ENCODE data around the gene USP9X. TPM values are rescaled to one million over a fixed set of nuclear protein-coding genes. Genes with fewer than 3 reads are reported as not detected.
A peak's percentile ranks its signal among the peaks of the same experiment; 100 is the strongest.
"Not testable (repeated sequence)": the region's sequence is repeated elsewhere in the genome, so short reads cannot be mapped to it uniquely, and the experiment has no call there.

USP9X gene
- total RNA-seq, 2 experiments from 2014 or later = 38.0 to 46.0 TPM

GRCh38 chrX:41259516-41259915 lies 174.3 kb downstream of the USP9X start:
- Mint-ChIP-seq H3K4me3 (no peak overlapping the region), H3K27ac (no peak overlapping the region), H3K9me3 (ENCODE audit: insufficient read depth) (no peaks in the 10 kb centered on the region), H3K27me3 (ENCODE audit: low read depth) (no peaks in the 10 kb centered on the region), H3K4me1 (ENCODE audit: low read depth) (peaks cover 5% of the 10 kb centered on the region), H3K36me3 (ENCODE audit: low read depth) (no peaks in the 10 kb centered on the region)
- ATAC-seq (no peak), DNase-seq (no peak)
- POLR2A ChIA-PET = no interaction called here
- CTCF ChIA-PET = interaction anchor here (3.1 kb wide), 1 partner anchor 80 kb away, joined by 24 read pairs; no protein-coding TSS in a partner anchor

- ATAC-seq = peak; percentile 98
- peak; percentile 73 for DNase-seq
- Mint-ChIP-seq H3K4me1 (ENCODE audit: low read depth) (peaks cover 12% of the 10 kb centered on the region), H3K27me3 (ENCODE audit: low read depth) (no peaks in the 10 kb centered on the region), H3K4me3 (peak overlapping the region; percentile 64), H3K36me3 (ENCODE audit: low read depth) (no peaks in the 10 kb centered on the region), H3K9me3 (ENCODE audit: insufficient read depth) (no peaks in the 10 kb centered on the region), H3K27ac (peak overlapping the region; percentile 74)
- POLR2A ChIA-PET = no interaction called here
- CTCF ChIA-PET = interaction anchor here (0.9 to 1.3 kb wide), 2 partner anchors 8 to 11 kb away, joined by 3 read pairs; no protein-coding TSS in a partner anchor
These were observed 180.4 kb downstream of the USP9X start for GRCh38 chrX:41265615-41266014.

GRCh38 chrX:41273638-41274037 lies 188.4 kb downstream of the USP9X start:
- ATAC-seq (no peak), DNase-seq (no peak)
- Mint-ChIP-seq H3K4me1 (ENCODE audit: low read depth) (peaks cover 14% of the 10 kb centered on the region), H3K4me3 (no peak overlapping the region), H3K9me3 (ENCODE audit: insufficient read depth) (no peaks in the 10 kb centered on the region), H3K27ac (no peak overlapping the region), H3K27me3 (ENCODE audit: low read depth) (peaks cover 2% of the 10 kb centered on the region), H3K36me3 (ENCODE audit: low read depth) (no peaks in the 10 kb centered on the region)
- POLR2A ChIA-PET = interaction anchor here (1.0 kb wide), 1 partner anchor 60 kb away, joined by 5 read pairs; the partner anchor contains the start of gene DDX3X
- CTCF ChIA-PET = interaction anchor here (1.1 kb wide), 1 partner anchor 8 kb away, joined by 3 read pairs; no protein-coding TSS in a partner anchor

- POLR2A ChIA-PET = no interaction called here
- Mint-ChIP-seq H3K36me3 (ENCODE audit: low read depth) (no peaks in the 10 kb centered on the region), H3K4me1 (ENCODE audit: low read depth) (peaks cover 14% of the 10 kb centered on the region), H3K9me3 (ENCODE audit: insufficient read depth) (no peaks in the 10 kb centered on the region), H3K27me3 (ENCODE audit: low read depth) (peaks cover 2% of the 10 kb centered on the region), H3K27ac (peak overlapping the region; percentile 81), H3K4me3 (peak overlapping the region; percentile 76)
- peak; percentile 78 for ATAC-seq
- DNase-seq = peak; percentile 57
- CTCF ChIA-PET = no interaction called here
These were observed 190.7 kb downstream of the USP9X start for GRCh38 chrX:41275661-41276609.

- Mint-ChIP-seq H3K27ac (peak overlapping the region; percentile 81), H3K4me1 (ENCODE audit: low read depth) (peaks cover 14% of the 10 kb centered on the region), H3K27me3 (ENCODE audit: low read depth) (peaks cover 2% of the 10 kb centered on the region), H3K4me3 (peak overlapping the region; percentile 76), H3K36me3 (ENCODE audit: low read depth) (no peaks in the 10 kb centered on the region), H3K9me3 (ENCODE audit: insufficient read depth) (no peaks in the 10 kb centered on the region)
- ChIA-PET CTCF (interaction anchor here (0.7 kb wide), 1 partner anchor 11 kb away, joined by 3 read pairs; no protein-coding TSS in a partner anchor), POLR2A (interaction anchor here (1.1 kb wide), 1 partner anchor 57 kb away, joined by 3 read pairs; no protein-coding TSS in a partner anchor)
- DNase-seq (peak; percentile 24), ATAC-seq (peak; percentile 26)
These were observed 191.6 kb downstream of the USP9X start for GRCh38 chrX:41276661-41277506.

- CTCF ChIA-PET; H3K27me3 Mint-ChIP-seq (ENCODE audit: low read depth); H3K4me1 Mint-ChIP-seq (ENCODE audit: low read depth); H3K4me3 Mint-ChIP-seq; H3K9me3 Mint-ChIP-seq (ENCODE audit: insufficient read depth); ATAC-seq; H3K36me3 Mint-ChIP-seq (ENCODE audit: low read depth); DNase-seq; H3K27ac Mint-ChIP-seq; POLR2A ChIA-PET: not testable (repeated sequence)
These were observed 197.1 kb downstream of the USP9X start for GRCh38 chrX:41282307-41282706.

- POLR2A ChIA-PET; H3K27ac Mint-ChIP-seq; ATAC-seq; DNase-seq; CTCF ChIA-PET; H3K4me3 Mint-ChIP-seq; H3K27me3 Mint-ChIP-seq (ENCODE audit: low read depth); H3K36me3 Mint-ChIP-seq (ENCODE audit: low read depth); H3K9me3 Mint-ChIP-seq (ENCODE audit: insufficient read depth); H3K4me1 Mint-ChIP-seq (ENCODE audit: low read depth): not testable (repeated sequence)
These were observed 200.7 kb downstream of the USP9X start for GRCh38 chrX:41285928-41286327.

Other genes starting within 250 kb of the USP9X start
- 100 to 1,000 TPM; 191 to 213 TPM for gene DDX3X, start 248.7 kb downstream of the USP9X start, total RNA-seq

Measured in activated CD8-positive, alpha-beta T cell treated with anti-CD3 and anti-CD28 coated beads, Interleukin-2, amount 10 ng/mL, durations not matched to agents 7 days and 5 days (primary cell).